MM.1S (cell line): ENCODE data around the gene SHMT1.
A peak's percentile ranks its signal among the peaks of the same experiment; 100 is the strongest.

Source experiments
- DNase-seq: peaks from one replicate; pipeline ENCODE4 v3.0.0-alpha.2; 2015
- H2AFZ ChIP-seq: fragments of 300-600 bp; sonication (generic); 2 replicates; pipeline ENCODE4 v1.6.0; 2016; ENCODE audit warnings: antibody characterized with exemption, low read length
- H3F3A ChIP-seq: fragments of 300-600 bp; sonication (generic); 2 replicates; pipeline ENCODE4 v1.6.1; 2016; ENCODE audit warnings: mild to moderate bottlenecking, antibody characterized with exemption, low read length, moderate library complexity, mixed read lengths; ENCODE audit not compliant: insufficient read depth
- H3K27ac ChIP-seq: fragments of 300-600 bp; sonication (generic); 2 replicates; pipeline ENCODE4 v1.5.1; 2016; ENCODE audit warnings: mild to moderate bottlenecking, low read length
- H3K27me3 ChIP-seq: fragments of 300-600 bp; sonication (generic); replicated peaks from 2 replicates; pipeline ENCODE4 v1.6.0; 2016; ENCODE audit warnings: low read length; ENCODE audit not compliant: insufficient read depth
- H3K36me3 ChIP-seq: fragments of 300-600 bp; sonication (generic); replicated peaks from 2 replicates; pipeline ENCODE4 v1.6.1; 2016; ENCODE audit warnings: mild to moderate bottlenecking, low read length, mixed read lengths; ENCODE audit not compliant: insufficient read depth
- H3K4me1 ChIP-seq: fragments of 300-600 bp; sonication (generic); 2 replicates; pipeline ENCODE4 v1.6.1; 2016; ENCODE audit warnings: low read length, mixed read lengths
- H3K4me2 ChIP-seq: fragments of 300-600 bp; sonication (generic); 2 replicates; pipeline ENCODE4 v1.6.0; 2016; ENCODE audit warnings: low read depth, low read length
- H3K4me3 ChIP-seq: fragments of 300-600 bp; sonication (generic); 2 replicates; pipeline ENCODE4 v1.5.1; 2016; ENCODE audit warnings: low read length, mixed read lengths
- H3K79me2 ChIP-seq: fragments of 300-600 bp; sonication (generic); 2 replicates; pipeline ENCODE4 v1.6.1; 2016; ENCODE audit warnings: mixed run types, low read length, mixed read lengths
- H3K9ac ChIP-seq: fragments of 300-600 bp; sonication (generic); 2 replicates; pipeline ENCODE4 v1.6.1; 2016; ENCODE audit warnings: low read length, mixed read lengths
- H3K9me2 ChIP-seq: fragments of 300-600 bp; sonication (generic); replicated peaks from 2 replicates; pipeline ENCODE4 v1.6.1; 2016; ENCODE audit warnings: mild to moderate bottlenecking, low read length, mixed read lengths; ENCODE audit not compliant: insufficient read depth
- H3K9me3 ChIP-seq: fragments of 300-600 bp; sonication (generic); replicated peaks from 2 replicates; pipeline ENCODE4 v1.6.1; 2016; ENCODE audit warnings: mild to moderate bottlenecking, low read length, mixed read lengths; ENCODE audit not compliant: insufficient read depth
- H4K20me1 ChIP-seq: fragments of 300-600 bp; sonication (generic); 2 replicates; pipeline ENCODE4 v1.6.1; 2016; ENCODE audit warnings: mild to moderate bottlenecking, low read length, moderate library complexity, mixed read lengths; ENCODE audit not compliant: insufficient read depth
- EZH2 ChIP-seq: fragments of 300-600 bp; sonication (generic); optimal IDR thresholded peaks from 2 replicates; pipeline ENCODE3; 2017; ENCODE audit warnings: low read depth, mild to moderate bottlenecking, antibody characterized with exemption, low read length, mixed read lengths
- EZH2phosphoT487 ChIP-seq: fragments of 300-600 bp; sonication (generic); IDR thresholded peaks from 2 replicates; pipeline ENCODE4 v1.6.1; 2018; ENCODE audit warnings: antibody characterized with exemption, low read length
- TF ChIP-seq, protein P1 (sequence below): fragments of 300-600 bp; sonication (generic); IDR thresholded peaks from 2 replicates; pipeline ENCODE4 v1.5.1; 2016; ENCODE audit warnings: antibody characterized with exemption, low read length, mixed read lengths

SHMT1 gene

DNA sequence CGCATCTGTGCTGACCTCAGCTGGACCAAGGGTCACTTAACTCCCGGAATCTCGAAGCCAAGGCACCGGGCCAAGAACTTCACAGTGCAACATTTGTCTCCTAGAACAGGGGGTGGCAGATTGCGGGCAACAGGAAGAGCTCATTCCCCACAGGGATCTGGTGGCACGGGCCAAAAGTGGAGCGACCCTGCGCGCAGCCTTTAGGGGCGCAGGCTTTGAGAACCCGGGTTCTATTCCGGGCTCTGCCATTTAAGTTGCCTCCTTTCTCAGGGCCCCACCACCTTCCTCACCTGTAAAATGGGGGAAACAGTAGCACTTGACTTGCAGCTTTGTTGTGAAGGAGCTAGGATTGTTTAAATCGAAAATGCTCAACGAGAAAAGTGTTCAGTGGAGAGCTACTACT is 651 bp downstream of the SHMT1 start:
- H4K20me1 ChIP-seq = no peaks in the 10 kb centered on the region
- no peaks in the 10 kb centered on the region for H3K9me3 ChIP-seq
- H3K4me1 ChIP-seq = no peaks in the 10 kb centered on the region
- peak overlapping the region; percentile 20; the same call in 1 of the 2 replicates for H3K27ac ChIP-seq
- peak overlapping the region; percentile 94 for H3K4me3 ChIP-seq
- H3K79me2 ChIP-seq = peaks cover 42% of the 10 kb centered on the region
- H3K9ac ChIP-seq = peak overlapping the region; percentile 83
- H3K27me3 ChIP-seq = no peaks in the 10 kb centered on the region
- peak; percentile 21 for DNase-seq
- TF ChIP-seq EZH2phosphoT487 (no peak), EZH2 (no peak)
- TF ChIP-seq, protein P1, sequence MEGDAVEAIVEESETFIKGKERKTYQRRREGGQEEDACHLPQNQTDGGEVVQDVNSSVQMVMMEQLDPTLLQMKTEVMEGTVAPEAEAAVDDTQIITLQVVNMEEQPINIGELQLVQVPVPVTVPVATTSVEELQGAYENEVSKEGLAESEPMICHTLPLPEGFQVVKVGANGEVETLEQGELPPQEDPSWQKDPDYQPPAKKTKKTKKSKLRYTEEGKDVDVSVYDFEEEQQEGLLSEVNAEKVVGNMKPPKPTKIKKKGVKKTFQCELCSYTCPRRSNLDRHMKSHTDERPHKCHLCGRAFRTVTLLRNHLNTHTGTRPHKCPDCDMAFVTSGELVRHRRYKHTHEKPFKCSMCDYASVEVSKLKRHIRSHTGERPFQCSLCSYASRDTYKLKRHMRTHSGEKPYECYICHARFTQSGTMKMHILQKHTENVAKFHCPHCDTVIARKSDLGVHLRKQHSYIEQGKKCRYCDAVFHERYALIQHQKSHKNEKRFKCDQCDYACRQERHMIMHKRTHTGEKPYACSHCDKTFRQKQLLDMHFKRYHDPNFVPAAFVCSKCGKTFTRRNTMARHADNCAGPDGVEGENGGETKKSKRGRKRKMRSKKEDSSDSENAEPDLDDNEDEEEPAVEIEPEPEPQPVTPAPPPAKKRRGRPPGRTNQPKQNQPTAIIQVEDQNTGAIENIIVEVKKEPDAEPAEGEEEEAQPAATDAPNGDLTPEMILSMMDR = no peak; the same call in 1 of the 2 replicates
- H3K9me2 ChIP-seq = no peaks in the 10 kb centered on the region
- peak overlapping the region; percentile 87 for H2AFZ ChIP-seq
- no peaks in the 10 kb centered on the region for H3K36me3 ChIP-seq
- H3F3A ChIP-seq = no peaks in the 10 kb centered on the region
- H3K4me2 ChIP-seq = peak overlapping the region; percentile 58

DNA sequence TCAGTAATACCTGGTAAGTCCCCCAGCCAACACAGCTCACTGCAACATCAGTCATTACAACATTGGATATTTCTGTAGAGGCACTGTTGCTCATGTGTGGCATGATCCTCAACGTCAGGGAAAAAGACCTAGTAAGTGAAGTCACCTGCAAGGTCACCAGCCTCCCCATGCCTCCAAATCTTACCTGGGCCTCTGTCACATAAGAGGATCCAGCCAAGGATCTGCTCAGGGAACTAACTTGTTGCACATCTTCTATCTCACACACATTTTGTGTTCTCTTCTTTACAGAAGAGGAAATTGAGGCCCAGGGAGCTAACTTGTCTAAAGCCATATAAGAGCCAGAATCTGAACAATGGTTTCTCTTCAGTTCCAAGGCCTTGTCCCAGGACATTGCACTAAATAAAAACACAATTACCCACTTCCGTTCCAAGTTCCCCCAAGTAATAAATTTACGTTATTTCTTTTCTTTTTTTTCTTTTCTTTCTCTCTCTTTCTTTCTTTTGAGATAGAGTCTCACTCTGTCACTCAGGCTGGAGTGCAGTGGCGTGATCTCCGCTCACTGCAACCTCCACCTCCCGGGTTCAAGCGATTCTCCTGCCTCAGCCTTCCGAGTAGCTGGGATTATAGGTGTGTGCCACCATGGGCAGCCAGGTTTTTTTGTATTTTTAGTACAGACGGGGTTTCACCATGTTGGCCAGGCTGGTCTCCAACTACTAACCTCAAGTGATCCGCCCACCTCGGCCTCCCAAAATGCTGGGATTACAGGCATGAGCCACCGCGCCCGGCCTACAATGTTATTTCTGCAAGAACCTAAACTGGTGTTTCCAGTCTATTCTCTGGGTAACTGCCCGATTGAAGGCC is 1.3 kb downstream of the SHMT1 start:
- no peaks in the 10 kb centered on the region for H3F3A ChIP-seq
- no peaks in the 10 kb centered on the region for H3K9me3 ChIP-seq
- H3K9me2 ChIP-seq = no peaks in the 10 kb centered on the region
- peaks cover 48% of the 10 kb centered on the region for H3K79me2 ChIP-seq
- H3K4me2 ChIP-seq = peak overlapping the region; percentile 58
- no peak for DNase-seq
- H3K4me3 ChIP-seq = peak overlapping the region; percentile 94
- no peaks in the 10 kb centered on the region for H3K27me3 ChIP-seq
- TF ChIP-seq EZH2phosphoT487 (no peak), EZH2 (no peak)
- TF ChIP-seq, protein P1 = no peak
- H3K27ac ChIP-seq = no peak overlapping the region
- no peaks in the 10 kb centered on the region for H3K36me3 ChIP-seq
- H2AFZ ChIP-seq = no peak overlapping the region
- no peaks in the 10 kb centered on the region for H3K4me1 ChIP-seq
- H3K9ac ChIP-seq = peak overlapping the region; percentile 83; the same call in 1 of the 2 replicates
- no peaks in the 10 kb centered on the region for H4K20me1 ChIP-seq

DNA sequence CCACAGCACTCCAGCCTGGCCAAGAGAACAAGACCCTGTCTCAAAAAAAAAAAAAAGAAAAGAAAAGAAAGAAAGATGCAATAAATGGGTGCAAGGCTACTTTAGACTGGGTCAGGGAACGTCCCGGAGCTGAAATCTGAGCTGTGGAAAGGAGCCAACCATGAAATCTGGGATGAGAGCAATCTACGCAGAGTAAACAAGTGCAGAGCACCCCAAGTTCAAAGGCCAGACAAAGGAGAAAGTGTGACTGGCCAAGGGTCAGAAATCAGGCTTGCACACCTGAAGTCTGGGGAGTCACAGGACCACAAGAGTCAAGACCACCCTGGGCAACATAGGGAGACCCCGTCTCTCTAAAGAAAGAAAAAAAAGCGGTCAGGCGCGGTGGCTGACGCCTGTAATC is 2.8 kb downstream of the SHMT1 start:
- Histone ChIP-seq H3K9ac (no peak overlapping the region), H3K4me2 (no peak overlapping the region), H3K4me1 (no peaks in the 10 kb centered on the region), H3K27ac (no peak overlapping the region), H3K9me2 (no peaks in the 10 kb centered on the region), H4K20me1 (no peaks in the 10 kb centered on the region), H3K27me3 (no peaks in the 10 kb centered on the region), H2AFZ (no peak overlapping the region), H3K4me3 (no peak overlapping the region), H3K9me3 (no peaks in the 10 kb centered on the region), H3F3A (no peaks in the 10 kb centered on the region), H3K79me2 (peaks cover 52% of the 10 kb centered on the region), H3K36me3 (no peaks in the 10 kb centered on the region)
- TF ChIP-seq, protein P1 = no peak
- TF ChIP-seq EZH2phosphoT487 = no peak
- TF ChIP-seq EZH2 = no peak
- DNase-seq = no peak
